Cardiac muscle cell (in vitro differentiated cells and primary cell): Measurements from ENCODE around the gene NDUFA7. TPM values are rescaled to one million over a fixed set of nuclear protein-coding genes. Genes with fewer than 3 reads are reported as not detected.
A peak's percentile ranks its signal among the peaks of the same experiment; 100 is the strongest.
"Not testable (repeated sequence)": the region's sequence is repeated elsewhere in the genome, so short reads cannot be mapped to it uniquely, and the experiment has no call there.

Experiments
- DNase-seq, 2 donors: peaks; one replicate each; pipeline versions ENCODE4 v3.0.0 to v3.0.0-alpha.2; 2010 to 2017; ENCODE audit warnings: low read depth in 1 of 2, low spot score in 1 of 2
- H3K27ac ChIP-seq: fragments of 200-600 bp; sonication (generic); 2 replicates; pipeline ENCODE4 v1.5.1; 2016
- H3K27me3 ChIP-seq: fragments of 200-600 bp; sonication (generic); 2 replicates; pipeline ENCODE4 v1.6.0; 2016; ENCODE audit warnings: control low read depth
- H3K36me3 ChIP-seq: fragments of 200-600 bp; sonication (generic); 2 replicates; pipeline ENCODE4 v1.5.1; 2016; ENCODE audit warnings: control low read depth
- H3K4me1 ChIP-seq: fragments of 200-600 bp; sonication (generic); 2 replicates; pipeline ENCODE4 v1.8.1; 2017; ENCODE audit warnings: low read depth, mild to moderate bottlenecking, mixed run types
- H3K4me3 ChIP-seq: fragments of 200-600 bp; sonication (generic); 2 replicates; pipeline ENCODE4 v1.5.1; 2016; ENCODE audit warnings: mild to moderate bottlenecking
- H3K9me3 ChIP-seq: fragments of 200-600 bp; sonication (generic); 2 replicates; pipeline ENCODE4 v1.5.1; 2017; ENCODE audit warnings: low read depth, mild to moderate bottlenecking, control low read depth
- CTCF ChIP-seq: IDR thresholded peaks from 2 replicates; pipeline ENCODE4 v1.5.1; 2012; ENCODE audit warnings: low read depth, mild to moderate bottlenecking, low read length
- polyA plus RNA-seq: library from polyadenylated mRNA; unstranded; fragments of >200 nt; fragmentation: Nextera tagmentation; extraction: Ambion mirVana; gene quantifications from 2 replicates; pipeline ENCODE4 v1.2.1, GENCODE V29; 2016
- total RNA-seq: library from RNA; depleted of rRNA; stranded (reverse); fragments of >200 nt; gene quantifications from 2 replicates; pipeline ENCODE4 v1.2.3, GENCODE V29; 2016

The NDUFA7 gene
- total and polyA plus RNA-seq, 2 experiments from 2014 or later = 57.0 to 218 TPM

GRCh38 chr19:8323781-8324185 is 2.6 kb upstream of the NDUFA7 start:
- no peak for TF ChIP-seq CTCF
- DNase-seq = no peak
- Histone ChIP-seq H3K27me3 (peaks cover 2% of the 10 kb centered on the region), H3K4me3 (no peak overlapping the region), H3K36me3 (peaks cover 5% of the 10 kb centered on the region), H3K27ac (peak overlapping the region; percentile 15), H3K4me1 (peaks cover 11% of the 10 kb centered on the region), H3K9me3 (no peaks in the 10 kb centered on the region)

GRCh38 chr19:8322638-8322997 is 1.4 kb upstream of the NDUFA7 start:
- Histone ChIP-seq H3K9me3 (no peaks in the 10 kb centered on the region), H3K27me3 (no peaks in the 10 kb centered on the region), H3K4me1 (peaks cover 11% of the 10 kb centered on the region), H3K27ac (no peak overlapping the region), H3K36me3 (peaks cover 5% of the 10 kb centered on the region), H3K4me3 (peak overlapping the region; percentile 77)
- no peak for DNase-seq
- TF ChIP-seq CTCF = no peak

- H3K4me3 ChIP-seq = peak overlapping the region; percentile 77
- no peaks in the 10 kb centered on the region for H3K27me3 ChIP-seq
- H3K4me1 ChIP-seq = peaks cover 11% of the 10 kb centered on the region
- H3K27ac ChIP-seq = peak overlapping the region; percentile 76
- DNase-seq = no peak
- no peaks in the 10 kb centered on the region for H3K9me3 ChIP-seq
- H3K36me3 ChIP-seq = peaks cover 5% of the 10 kb centered on the region
- TF ChIP-seq CTCF = no peak
Observed at GRCh38 chr19:8321986-8322637, 937 bp upstream of the NDUFA7 start.

GRCh38 chr19:8320564-8321066 is 560 bp downstream of the NDUFA7 start:
- Histone ChIP-seq H3K4me1 (peaks cover 11% of the 10 kb centered on the region), H3K36me3 (peaks cover 5% of the 10 kb centered on the region), H3K27me3 (no peaks in the 10 kb centered on the region), H3K27ac (peak overlapping the region; percentile 91), H3K9me3 (no peaks in the 10 kb centered on the region), H3K4me3 (peak overlapping the region; percentile 77)
- DNase-seq = peak in 1 of 2 donors; percentile 15
- TF ChIP-seq CTCF = no peak

GRCh38 chr19:8319807-8320520 is 1.2 kb downstream of the NDUFA7 start:
- no peaks in the 10 kb centered on the region for H3K9me3 ChIP-seq
- peaks cover 11% of the 10 kb centered on the region for H3K4me1 ChIP-seq
- H3K27me3 ChIP-seq = no peaks in the 10 kb centered on the region
- peaks cover 5% of the 10 kb centered on the region for H3K36me3 ChIP-seq
- peak overlapping the region; percentile 91 for H3K27ac ChIP-seq
- H3K4me3 ChIP-seq = peak overlapping the region; percentile 77
- DNase-seq = no peak
- no peak for TF ChIP-seq CTCF

GRCh38 chr19:8318835-8319234 is 2.3 kb downstream of the NDUFA7 start:
- not testable (repeated sequence) for H3K27me3 ChIP-seq, H3K4me3 ChIP-seq, H3K27ac ChIP-seq, H3K9me3 ChIP-seq, H3K36me3 ChIP-seq, DNase-seq
- peaks cover 11% of the 10 kb centered on the region for H3K4me1 ChIP-seq
